ENCODE data around the gene NIPAL4. TPM values are rescaled to one million over a fixed set of nuclear protein-coding genes. Genes with fewer than 3 reads are reported as not detected.

The NIPAL4 gene
- total RNA-seq, 2 experiments from 2014 or later, result not detected

GRCh38 chr5:157523976-157524375, 64.0 kb downstream of the NIPAL4 start:
- H3K4me1 ChIP-seq (ENCODE audit: insufficient read depth, low read length, poor library complexity, severe bottlenecking), result no peaks in the 10 kb centered on the region
- no peak overlapping the region for H3K4me3 ChIP-seq (ENCODE audit: low read depth, low read length, poor library complexity, severe bottlenecking)
- TF ChIP-seq EZH2phosphoT487 (IDR thresholded peaks at IDR 0.05; ENCODE audit: borderline replicate concordance, low read depth, low read length) (no peak), CTCF (conservative IDR thresholded peaks at IDR 0.05; ENCODE audit: low read length) (no peak)
- no peaks in the 10 kb centered on the region for H3K9me3 ChIP-seq (ENCODE audit: low read length)
- no peak overlapping the region for H3K4me2 ChIP-seq (ENCODE audit: low read length)
- no peaks in the 10 kb centered on the region for H4K20me1 ChIP-seq (ENCODE audit: insufficient read depth, low read length)
- H3K79me2 ChIP-seq (ENCODE audit: insufficient read depth, low read depth, low read length), result no peaks in the 10 kb centered on the region
- POLR2A ChIA-PET, result interaction anchor here (0.9 kb wide), 1 partner anchor 16 kb away, joined by 3 read pairs; no protein-coding TSS in a partner anchor
- no peaks in the 10 kb centered on the region for H3K9me2 ChIP-seq (ENCODE audit: insufficient read depth, low read length)
- BruUV-seq (replicated peaks), result no TSS peak
- CTCF ChIA-PET (ENCODE audit: unreplicated experiment), result no interaction called here
- intact Hi-C loops (cut with micrococcal nuclease; ENCODE audit: unreplicated experiment), result no loop called here
- H3K36me3 ChIP-seq (ENCODE audit: insufficient read depth, low read length), result peaks cover 35% of the 10 kb centered on the region
- DNase-seq (ENCODE audit: low spot score), result no peak
- H3K27ac ChIP-seq (ENCODE audit: low read depth, low read length, poor library complexity, severe bottlenecking), result no peak overlapping the region
- no peak overlapping the region for H2AFZ ChIP-seq (ENCODE audit: low read length)

Other genes starting within 250 kb of the NIPAL4 start
- 221 and 258 TPM in 2 replicates for gene CYFIP2, start 194.1 kb upstream of the NIPAL4 start, total RNA-seq (2014; rRNA removed; shearing (Covaris generic))
- gene CYFIP2, start 194.1 kb upstream of the NIPAL4 start, total RNA-seq (2022), result 419 and 461 TPM in 2 replicates
- 19.0 and 24.2 TPM in 2 replicates for gene ADAM19, start 115.6 kb downstream of the NIPAL4 start, total RNA-seq (2014; rRNA removed; shearing (Covaris generic))
- 78.3 and 103 TPM in 2 replicates for gene ADAM19, start 115.6 kb downstream of the NIPAL4 start, total RNA-seq (2022)
- 0.16 TPM in 1 of 2 replicates, not detected in the other for gene SOX30, start 192.2 kb downstream of the NIPAL4 start, total RNA-seq (2014; rRNA removed; shearing (Covaris generic))
- gene SOX30, start 192.2 kb downstream of the NIPAL4 start, total RNA-seq (2022), result 0.13 and 0.29 TPM in 2 replicates
- not detected in 2 replicates for gene C5orf52, start 211.3 kb downstream of the NIPAL4 start, total RNA-seq (2014; rRNA removed; shearing (Covaris generic))
- not detected in 2 replicates for gene C5orf52, start 211.3 kb downstream of the NIPAL4 start, total RNA-seq (2022)

Data from OCI-LY7 (cell line).